ENCODE data around the gene PDE8B.

GRCh38 chr5:77400645-77401044 lies 190.2 kb downstream of the PDE8B start:
- TF ChIP-seq EZH2 (IDR thresholded peaks at IDR 0.05) (no peak), SRF (IDR thresholded peaks at IDR 0.05; ENCODE audit: low read depth) (no peak), JUND (IDR thresholded peaks at IDR 0.05) (no peak), CTCF (IDR thresholded peaks at IDR 0.05 in 2 of 3, conservative IDR thresholded peaks at IDR 0.05 in 1 of 3; ENCODE audit: borderline replicate concordance in 1 of 3, insufficient read depth in 1 of 3, low read depth in 2 of 3, low read length in 2 of 3) (no peak)

Measured in HCT116 (cell line).